ENCODE results near the gene ANKRD61.
"Not testable (repeated sequence)": the region's sequence is repeated elsewhere in the genome, so short reads cannot be mapped to it uniquely, and the experiment has no call there.

Gene ANKRD61

GRCh38 chr7:6032167-6032566 lies 991 bp downstream of the ANKRD61 start:
- no peak for DNase-seq

GRCh38 chr7:6032641-6033040 lies 1.5 kb downstream of the ANKRD61 start:
- no peak for DNase-seq

GRCh38 chr7:6035165-6035564 lies 4.0 kb downstream of the ANKRD61 start:
- DNase-seq: no peak

- no peak for DNase-seq
Measured at GRCh38 chr7:6035686-6036085, 4.5 kb downstream of the ANKRD61 start.

- DNase-seq: no peak
Measured at GRCh38 chr7:6049780-6050179, 18.6 kb downstream of the ANKRD61 start.

DNA sequence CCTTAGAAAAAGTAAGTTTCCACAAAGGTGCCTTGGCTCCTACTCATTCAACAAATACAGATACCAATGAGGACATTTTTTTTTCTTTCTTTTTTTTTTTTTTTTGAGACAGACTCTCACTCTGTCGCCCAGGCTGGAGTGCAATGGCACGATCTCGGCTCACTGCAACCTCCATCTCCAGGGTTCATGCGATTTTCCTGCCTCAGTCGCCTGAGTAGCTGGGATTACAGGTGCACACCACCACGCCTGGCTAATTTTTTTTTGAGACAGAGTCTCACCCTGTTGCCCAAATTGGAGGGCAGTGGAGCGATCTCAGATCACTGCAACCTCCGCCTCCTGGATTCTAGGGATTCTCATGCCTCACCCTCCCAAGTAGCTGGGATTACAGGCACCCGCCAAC lies 20.0 kb downstream of the ANKRD61 start:
- DNase-seq: not testable (repeated sequence)

- DNase-seq: no peak
Measured at GRCh38 chr7:6056616-6057015, 25.4 kb downstream of the ANKRD61 start.

GRCh38 chr7:6057316-6058129 lies 26.3 kb downstream of the ANKRD61 start:
- no peak for DNase-seq

GRCh38 chr7:6059941-6060340 lies 28.8 kb downstream of the ANKRD61 start:
- DNase-seq: not testable (repeated sequence)

GRCh38 chr7:6071406-6071805 lies 40.2 kb downstream of the ANKRD61 start:
- no peak for DNase-seq

DNA sequence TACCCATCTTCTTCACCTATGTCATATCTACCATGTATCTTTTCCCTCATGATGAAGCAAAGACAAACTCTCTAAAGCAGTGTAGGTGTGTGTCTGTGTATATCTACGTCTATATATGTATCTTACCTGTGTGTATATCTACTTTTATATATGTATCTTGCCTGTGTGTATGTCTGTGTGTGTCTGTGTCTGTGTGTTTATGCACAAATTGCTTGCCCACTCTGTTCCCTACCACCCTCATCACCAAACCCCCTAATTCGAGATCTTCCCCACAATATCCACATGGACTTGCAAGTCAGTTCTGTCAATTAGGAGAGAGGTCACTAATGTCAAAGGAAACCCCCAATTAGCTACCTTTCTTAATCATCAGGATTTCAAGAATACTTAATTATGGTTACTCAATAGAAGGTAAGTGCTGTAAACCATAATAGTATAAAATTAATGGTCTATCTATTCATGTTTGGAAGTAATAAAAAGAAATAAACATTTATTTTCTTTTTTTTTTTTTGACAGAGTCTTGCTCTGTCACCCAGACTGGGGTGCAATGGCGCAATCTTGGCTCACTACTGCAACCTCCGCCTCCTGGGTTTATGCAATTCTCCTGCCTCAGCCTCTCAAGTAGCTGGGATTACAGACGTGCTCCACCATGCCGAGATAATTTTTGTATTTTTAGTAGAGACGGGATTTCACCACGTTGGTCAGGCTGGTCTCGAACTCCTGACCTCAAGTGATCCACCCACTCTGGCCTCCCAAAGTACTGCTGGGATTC lies 43.6 kb downstream of the ANKRD61 start:
- no peak for DNase-seq

GRCh38 chr7:6078548-6078947 lies 47.4 kb downstream of the ANKRD61 start:
- DNase-seq: no peak

DNA sequence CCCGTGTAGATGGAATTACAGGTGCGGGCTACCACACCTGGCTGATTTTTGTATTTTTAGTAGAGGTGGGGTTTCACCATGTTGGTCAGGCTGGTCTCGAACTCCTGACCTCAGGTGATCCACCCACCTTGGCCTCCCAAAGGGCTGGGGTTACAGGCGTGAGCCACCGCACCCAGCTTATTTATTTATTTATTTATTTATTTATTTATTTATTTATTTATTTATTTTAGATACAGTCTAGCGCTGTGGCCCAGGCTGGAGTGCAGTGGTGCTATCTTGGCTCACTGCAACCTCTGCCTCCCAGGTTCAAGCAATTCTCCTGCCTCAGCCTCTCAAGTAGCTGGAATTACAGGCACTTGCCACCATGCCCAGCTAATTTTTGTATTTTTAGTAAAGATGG lies 51.9 kb downstream of the ANKRD61 start:
- DNase-seq: not testable (repeated sequence)
